Suppressor macrophage (primary cell): Measurements from ENCODE around the gene ZNF625.
A peak's percentile ranks its signal among the peaks of the same experiment; 100 is the strongest.
"Not testable (repeated sequence)": the region's sequence is repeated elsewhere in the genome, so short reads cannot be mapped to it uniquely, and the experiment has no call there.

Experiments used
- DNase-seq, 4 experiments: peaks; one replicate each; pipeline ENCODE4 v3.0.0-alpha.2; 2020 to 2022

ZNF625 gene

DNA sequence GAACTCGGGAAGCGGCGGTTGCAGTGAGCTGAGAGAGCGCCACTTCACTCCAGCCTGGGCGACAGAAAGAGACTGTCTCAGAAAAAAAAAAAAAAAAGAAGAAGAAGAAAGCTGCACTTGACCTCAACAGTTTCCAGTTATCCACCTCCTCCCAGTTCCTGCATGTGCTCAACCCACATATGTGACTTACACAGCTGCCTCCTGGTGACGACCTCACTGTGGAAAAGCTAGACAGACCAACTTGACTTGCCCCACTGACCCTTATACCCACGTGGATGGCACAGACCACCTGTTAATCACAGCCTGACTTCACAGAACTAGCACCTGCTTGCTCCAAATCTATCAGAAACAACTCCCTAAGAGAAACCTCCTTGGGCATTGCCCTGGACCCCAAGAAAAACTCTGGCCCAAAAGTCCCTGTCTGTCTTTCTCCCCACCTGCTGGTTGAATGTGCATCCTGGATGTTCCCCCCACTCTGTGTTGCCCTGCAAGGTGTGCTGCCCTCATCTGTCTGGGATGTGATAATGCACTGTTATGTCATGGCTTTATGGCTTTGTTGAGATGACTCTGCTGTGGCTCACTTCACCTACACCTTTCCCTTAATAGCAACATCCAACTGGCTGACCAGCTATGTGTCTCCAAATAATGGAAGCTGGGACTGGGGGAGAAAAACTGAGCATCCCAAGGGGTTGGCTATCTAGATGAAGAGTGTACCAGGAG is 19.2 kb downstream of the ZNF625 start:
- peak in 3 of 4 experiments; percentile 33 to 54 (median 37) for DNase-seq

DNA sequence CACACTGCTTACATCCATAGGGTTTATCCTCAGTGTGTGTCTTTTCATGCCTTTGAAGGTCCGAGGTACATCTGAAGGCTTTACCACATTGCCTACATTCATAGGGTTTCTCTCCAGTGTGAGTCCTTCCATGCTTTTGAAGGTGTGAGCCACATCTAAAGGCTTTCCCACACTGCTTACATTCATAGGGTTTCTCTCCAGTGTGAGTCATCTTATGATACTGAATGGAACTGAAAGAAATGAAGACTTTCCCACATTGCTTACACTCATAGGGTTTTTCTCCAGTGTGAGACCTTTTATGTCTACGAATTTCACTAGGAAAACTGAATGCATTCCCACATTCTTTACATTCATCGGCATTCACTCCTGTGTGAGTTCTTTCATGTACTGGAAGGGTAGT is 23.5 kb downstream of the ZNF625 start:
- DNase-seq: no peak

DNA sequence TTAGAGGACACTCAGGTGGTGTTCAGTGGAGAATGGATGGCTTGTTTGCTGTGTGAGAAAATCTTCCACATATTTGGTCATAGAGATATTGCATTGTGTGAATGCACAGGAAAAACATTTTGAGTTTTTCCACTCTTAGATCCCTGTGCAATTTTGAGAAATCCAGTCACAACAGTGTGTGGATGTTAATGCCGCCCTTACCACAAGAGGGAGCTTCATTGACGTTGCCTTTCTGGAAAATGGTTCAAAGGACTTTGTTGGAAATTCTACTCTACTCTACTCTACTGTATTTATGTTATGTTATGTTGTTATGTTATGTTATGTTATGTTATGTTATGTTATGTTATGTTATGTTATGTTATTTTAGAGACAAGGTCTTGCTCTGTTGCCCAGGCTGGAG is 29.8 kb downstream of the ZNF625 start:
- peak; percentile 24 to 43 (median 32) for DNase-seq

DNA sequence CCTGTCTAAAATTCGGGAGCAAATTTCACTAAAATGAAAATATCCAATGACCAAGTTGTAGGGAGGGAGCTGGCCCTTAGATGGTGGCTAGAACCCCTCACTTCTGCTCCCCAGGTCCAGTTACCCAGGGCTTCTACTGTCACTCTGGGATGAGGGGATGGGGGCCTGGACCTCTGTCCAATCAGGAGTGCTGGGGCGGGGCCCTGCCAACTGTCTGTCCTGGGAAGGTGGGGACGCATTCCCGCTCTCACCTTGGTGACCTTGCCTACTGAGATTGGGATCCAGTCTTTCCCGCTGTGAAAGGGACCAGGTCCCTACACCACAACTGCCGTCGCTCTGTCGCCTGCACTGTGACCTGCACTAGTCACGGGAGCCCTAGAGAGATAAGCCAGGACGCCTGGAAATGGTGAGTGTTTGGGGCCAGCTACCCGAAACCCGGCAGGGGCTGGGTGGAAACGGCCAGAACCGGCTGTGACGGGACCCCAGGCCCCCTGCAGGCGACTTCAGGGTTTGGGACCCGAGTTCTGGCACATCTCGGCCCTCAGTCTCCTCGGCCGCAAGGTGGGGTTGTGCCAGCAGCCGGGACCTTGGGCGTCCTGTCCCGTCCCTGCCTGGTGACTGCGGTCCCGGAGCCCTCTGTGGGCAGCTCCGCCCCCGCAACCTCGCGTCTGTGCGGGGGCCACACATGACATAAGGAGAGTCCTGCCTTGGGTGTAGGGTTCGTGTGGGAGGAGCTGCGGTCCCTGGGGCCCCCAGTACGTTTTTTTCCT is 39.1 kb downstream of the ZNF625 start:
- DNase-seq: no peak

DNA sequence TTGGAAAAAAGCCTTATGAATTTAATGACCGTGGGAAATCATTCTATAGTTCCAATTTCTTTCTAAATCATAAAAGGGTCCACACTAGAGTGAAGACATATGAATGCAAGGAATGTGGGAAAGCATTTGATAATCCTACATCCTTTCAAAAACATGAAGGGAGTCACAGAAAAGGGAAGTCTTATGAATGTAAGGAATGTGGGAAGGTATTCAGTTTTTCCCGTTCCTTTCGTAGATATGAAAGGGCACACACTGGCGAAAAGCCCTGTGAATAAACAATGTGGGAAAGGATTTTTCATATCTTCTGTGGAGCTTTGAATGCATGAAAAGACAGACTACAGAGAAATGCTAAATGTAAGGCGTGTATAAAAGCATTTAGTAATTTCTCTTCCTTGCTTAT is 43.4 kb downstream of the ZNF625 start:
- no peak for DNase-seq

DNA sequence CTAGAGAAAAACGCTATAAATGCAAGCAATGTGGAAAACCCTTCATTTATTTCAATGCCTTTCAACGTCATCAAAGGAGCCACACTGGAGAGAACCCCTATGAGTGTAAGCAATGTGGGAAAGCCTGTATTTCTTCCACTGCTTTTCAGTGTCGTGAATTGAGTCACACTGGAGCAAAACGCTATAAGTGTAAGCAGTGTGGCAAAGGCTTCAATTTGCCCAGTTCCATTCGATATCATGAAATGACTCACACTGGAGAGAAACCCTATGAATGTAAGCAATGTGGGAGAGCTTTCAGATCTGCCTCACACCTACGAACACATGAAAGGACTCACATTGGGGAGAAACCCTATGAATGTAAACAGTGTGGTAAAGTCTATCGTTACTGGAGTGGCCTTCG is 43.8 kb downstream of the ZNF625 start:
- DNase-seq: no peak

DNA sequence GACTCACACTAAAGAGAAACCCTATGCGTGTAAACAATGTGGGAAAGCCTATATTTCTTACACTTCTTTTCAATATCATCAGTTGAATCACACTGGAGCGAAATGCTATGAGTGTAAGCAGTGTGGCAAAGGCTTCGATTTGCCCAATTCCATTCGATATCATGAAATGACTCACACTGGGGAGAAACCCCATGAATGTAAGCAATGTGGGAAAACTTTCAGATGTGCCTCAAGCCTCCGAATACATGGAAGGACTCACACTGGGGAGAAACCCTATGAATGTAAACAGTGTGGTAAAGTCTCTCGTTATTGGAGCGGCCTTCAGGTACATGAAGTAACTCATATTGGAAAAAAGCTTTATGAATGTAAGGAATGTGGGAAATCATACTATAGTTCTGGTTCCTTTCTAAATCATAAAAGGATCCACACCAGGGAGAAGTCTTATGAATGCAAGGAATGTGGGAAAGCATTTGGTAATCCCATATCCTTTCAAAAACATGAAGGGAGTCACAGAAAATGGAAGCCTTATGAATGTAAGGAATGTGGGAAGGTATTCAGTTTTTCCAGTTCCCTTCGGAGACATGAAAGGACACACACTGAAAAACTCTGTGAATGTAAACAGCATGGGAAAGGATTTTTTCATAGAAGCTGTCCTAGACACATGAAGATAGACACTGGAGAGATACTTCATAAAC is 44.4 kb downstream of the ZNF625 start:
- no peak for DNase-seq

DNA sequence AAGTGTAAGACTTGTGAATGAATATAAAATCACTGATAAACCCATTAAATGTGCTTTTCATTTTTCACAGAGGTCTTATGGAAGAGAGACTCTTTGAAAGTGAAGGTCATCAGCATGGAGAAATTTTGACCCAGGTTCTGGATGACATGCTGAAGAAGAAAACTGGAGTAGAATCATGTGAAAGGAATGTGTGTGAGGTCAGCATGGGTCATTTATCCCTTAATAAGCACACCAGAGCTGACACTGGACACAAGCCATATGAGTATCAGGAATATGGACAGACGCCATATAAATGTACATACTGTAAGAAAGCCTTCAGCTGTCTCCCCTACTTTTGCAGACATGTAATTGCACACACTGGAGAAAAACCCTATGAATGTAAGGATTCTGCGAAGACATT is 45.4 kb downstream of the ZNF625 start:
- no peak for DNase-seq

DNA sequence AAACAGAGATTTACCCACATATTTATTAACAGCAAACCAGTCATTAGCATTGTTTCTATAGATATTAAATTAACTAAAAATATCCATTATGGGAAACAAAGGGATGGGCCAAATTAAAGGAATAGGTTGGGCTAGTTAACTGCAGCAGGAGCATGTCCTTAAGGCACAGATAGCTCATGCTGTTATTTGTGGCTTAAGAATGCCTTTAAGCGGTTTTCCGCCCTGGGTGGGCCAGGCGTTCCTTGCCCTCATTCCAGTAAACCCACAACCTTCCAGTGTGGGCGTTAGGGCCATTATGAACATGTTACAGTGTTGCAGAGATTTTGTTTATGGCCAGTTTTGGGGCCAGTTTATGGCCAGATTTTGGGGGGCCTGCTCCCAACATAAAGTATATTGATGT is 52.6 kb downstream of the ZNF625 start:
- DNase-seq: not testable (repeated sequence)

DNA sequence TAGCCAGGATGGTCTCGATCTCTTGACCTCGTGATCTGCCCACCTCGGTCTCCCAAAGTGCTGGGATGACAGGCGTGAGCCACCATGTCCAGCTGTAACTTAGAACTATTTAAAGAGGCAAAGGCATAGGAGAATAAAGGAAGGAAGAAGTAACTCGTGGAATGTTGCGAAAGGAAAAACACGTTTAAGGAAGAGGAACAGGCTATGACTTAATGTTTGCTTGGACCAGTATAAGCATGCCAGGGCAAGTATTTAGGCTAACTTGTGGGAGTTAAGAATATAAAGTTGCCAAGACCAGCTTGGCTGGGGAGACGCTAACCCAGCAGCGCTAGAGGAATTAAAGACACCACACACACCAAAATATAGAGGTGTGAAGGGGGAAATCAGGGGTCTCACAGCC is 58.5 kb downstream of the ZNF625 start:
- peak in 3 of 4 experiments; percentile 6 to 44 (median 38) for DNase-seq

DNA sequence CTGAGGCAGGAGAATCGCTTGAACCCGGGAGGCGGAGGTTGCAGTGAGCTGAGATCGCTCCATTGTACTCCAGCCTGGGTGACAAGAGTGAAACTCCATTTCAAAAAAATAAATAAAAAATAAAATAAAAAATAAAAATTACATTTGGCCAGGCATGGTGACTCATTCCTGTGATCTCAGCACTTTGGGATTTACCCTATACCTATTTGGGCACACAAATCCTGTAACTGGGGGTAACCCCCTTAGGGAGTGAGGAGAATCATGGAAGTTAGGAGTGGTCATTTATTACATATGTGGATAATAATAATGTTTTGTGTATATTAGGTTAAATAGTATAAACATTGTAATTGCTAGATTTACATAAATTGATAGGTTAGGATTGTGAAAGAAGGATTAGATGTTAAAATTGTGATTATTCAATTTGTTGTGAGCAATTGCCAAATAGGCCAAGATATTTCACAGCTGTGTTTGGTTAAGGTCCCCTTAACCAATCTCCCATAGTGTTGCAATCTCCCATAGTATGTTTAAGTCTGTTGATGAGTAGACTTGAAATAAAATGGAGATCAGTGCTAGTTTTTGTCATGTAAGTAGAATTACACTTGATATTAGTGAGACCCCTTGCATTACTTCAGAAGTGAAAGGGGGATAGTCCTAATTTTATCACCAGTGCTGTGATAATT is 61.3 kb downstream of the ZNF625 start:
- DNase-seq: no peak
